ENCODE data around the gene CA10. TPM values are rescaled to one million over a fixed set of nuclear protein-coding genes. Genes with fewer than 3 reads are reported as not detected.

The CA10 gene
- total RNA-seq, 1 donor = not detected

- no peak overlapping the region for H3K4me3 ChIP-seq (ENCODE audit: low read depth, low read length)
- no peak for TF ChIP-seq CTCF (IDR thresholded peaks at IDR 0.05; ENCODE audit: insufficient read depth, low read depth, low read length)
- DNase-seq (ENCODE audit: low read depth) = no peak
Measured at GRCh38 chr17:51734462-51734861, 424.1 kb downstream of the CA10 start.

GRCh38 chr17:51733166-51733565, 425.3 kb downstream of the CA10 start:
- no peak for DNase-seq (ENCODE audit: low read depth)
- H3K4me3 ChIP-seq (ENCODE audit: low read depth, low read length) = no peak overlapping the region
- no peak for TF ChIP-seq CTCF (IDR thresholded peaks at IDR 0.05; ENCODE audit: insufficient read depth, low read depth, low read length)

GRCh38 chr17:51731941-51732722, 426.4 kb downstream of the CA10 start:
- TF ChIP-seq CTCF (IDR thresholded peaks at IDR 0.05; ENCODE audit: insufficient read depth, low read depth, low read length) = no peak
- H3K4me3 ChIP-seq (ENCODE audit: low read depth, low read length) = no peak overlapping the region
- DNase-seq (ENCODE audit: low read depth) = no peak

- DNase-seq (ENCODE audit: low read depth) = no peak
- H3K4me3 ChIP-seq (ENCODE audit: low read depth, low read length) = no peak overlapping the region
- TF ChIP-seq CTCF (IDR thresholded peaks at IDR 0.05; ENCODE audit: insufficient read depth, low read depth, low read length) = no peak
Measured at GRCh38 chr17:51730303-51731050, 428.0 kb downstream of the CA10 start.

- no peak overlapping the region for H3K4me3 ChIP-seq (ENCODE audit: low read depth, low read length)
- no peak for TF ChIP-seq CTCF (IDR thresholded peaks at IDR 0.05; ENCODE audit: insufficient read depth, low read depth, low read length)
- DNase-seq (ENCODE audit: low read depth) = no peak
Measured at GRCh38 chr17:51725185-51725584, 433.3 kb downstream of the CA10 start.

- no peak overlapping the region for H3K4me3 ChIP-seq (ENCODE audit: low read depth, low read length)
- TF ChIP-seq CTCF (IDR thresholded peaks at IDR 0.05; ENCODE audit: insufficient read depth, low read depth, low read length) = no peak
- no peak for DNase-seq (ENCODE audit: low read depth)
Measured at GRCh38 chr17:51724043-51724580, 434.4 kb downstream of the CA10 start.
